WTC11 (cell line): ENCODE measurements around the gene AMIGO3. TPM values are rescaled to one million over a fixed set of nuclear protein-coding genes. Genes with fewer than 3 reads are reported as not detected.

Experiments
- ATAC-seq: fragments of 200-7000 bp; cut with Tn5 transposase; 2 replicates; pipeline ENCODE4 v1.10.0; 2021; ENCODE audit warnings: mild to moderate bottlenecking, moderate library complexity
- CTCF ChIA-PET: fragments of 300-600 bp; sonication (Branson Sonifier 250); formaldehyde crosslinking; loops from one replicate; lab custom pipeline; 2021; ENCODE audit warnings: antibody characterized with exemption; lab: Charles Lee
- POLR2A ChIA-PET: fragments of 350-600 bp; sonication (Branson Sonifier 250); formaldehyde crosslinking; loops from one replicate; lab custom pipeline; 2021; ENCODE audit warnings: antibody characterized with exemption; lab: Charles Lee
- DNase-seq: peaks from one replicate; pipeline ENCODE4 v3.0.0; 2021; ENCODE audit warnings: low spot score
- H3K27ac Mint-ChIP-seq: 2 replicates; pipeline ENCODE4 v1.8.0; 2021; ENCODE audit warnings: mixed read lengths
- H3K27me3 Mint-ChIP-seq: 2 replicates; pipeline ENCODE4 v1.8.0; 2021; ENCODE audit warnings: low read depth, mild to moderate bottlenecking, moderate library complexity, mixed read lengths
- H3K36me3 Mint-ChIP-seq: 2 replicates; pipeline ENCODE4 v1.8.0; 2021; ENCODE audit warnings: mixed read lengths
- H3K4me1 Mint-ChIP-seq: 2 replicates; pipeline ENCODE4 v1.8.0; 2022; ENCODE audit warnings: mixed read lengths
- H3K4me3 Mint-ChIP-seq: 2 replicates; pipeline ENCODE4 v1.8.0; 2021; ENCODE audit warnings: mild to moderate bottlenecking, moderate library complexity, mixed read lengths
- H3K9me3 Mint-ChIP-seq: 2 replicates; pipeline ENCODE4 v1.8.0; 2021; ENCODE audit warnings: mixed read lengths
- AFF4 ChIP-seq: sonication (generic); formaldehyde crosslinking; IDR thresholded peaks from 2 replicates; pipeline ENCODE4 v1.8.1; 2023; ENCODE audit warnings: mild to moderate bottlenecking, missing genetic modification reagents, borderline replicate concordance
- CTCF ChIP-seq: fragments of 200-600 bp; IDR thresholded peaks from 2 replicates; pipeline ENCODE4 v1.8.0; 2022; ENCODE audit warnings: antibody characterized with exemption
- E2F4 ChIP-seq: sonication (generic); formaldehyde crosslinking; IDR thresholded peaks from 2 replicates; pipeline ENCODE4 v1.8.1; 2022; ENCODE audit warnings: low read depth, mild to moderate bottlenecking, moderate library complexity, missing genetic modification reagents, borderline replicate concordance
- KAT7 ChIP-seq: sonication (generic); formaldehyde crosslinking; IDR thresholded peaks from 2 replicates; pipeline ENCODE4 v1.8.1; 2023; ENCODE audit warnings: missing genetic modification reagents, mild to moderate bottlenecking, borderline replicate concordance
- NFATC4 ChIP-seq: fragments of 250-450 bp; sonication (Bioruptor Pico); IDR thresholded peaks from 2 replicates; pipeline ENCODE4 v1.9.0; 2021; ENCODE audit warnings: mild to moderate bottlenecking
- NFE2L1 ChIP-seq: sonication (generic); formaldehyde crosslinking; IDR thresholded peaks from 2 replicates; pipeline ENCODE4 v1.8.1; 2023; ENCODE audit warnings: missing genetic modification reagents
- NR2C2 ChIP-seq: sonication (generic); formaldehyde crosslinking; IDR thresholded peaks from 2 replicates; pipeline ENCODE4 v1.8.0; 2022; ENCODE audit warnings: mild to moderate bottlenecking, missing genetic modification reagents
- SP1 ChIP-seq: sonication (generic); formaldehyde crosslinking; conservative IDR thresholded peaks from 2 replicates; pipeline ENCODE4 v1.8.1; 2022; ENCODE audit warnings: missing genetic modification reagents
- ZBTB21 ChIP-seq: sonication (generic); formaldehyde crosslinking; IDR thresholded peaks from 2 replicates; pipeline ENCODE4 v1.8.1; 2023; ENCODE audit warnings: mild to moderate bottlenecking, missing genetic modification reagents, borderline replicate concordance
- ZNF121 ChIP-seq: sonication (generic); formaldehyde crosslinking; IDR thresholded peaks from 2 replicates; pipeline ENCODE4 v1.8.0; 2023; ENCODE audit warnings: missing genetic modification reagents
- ZNF138 ChIP-seq: sonication (generic); formaldehyde crosslinking; conservative IDR thresholded peaks from 2 replicates; pipeline ENCODE4 v1.8.1; 2022; ENCODE audit warnings: mild to moderate bottlenecking, moderate library complexity, missing genetic modification reagents
- ZNF219 ChIP-seq: sonication (generic); formaldehyde crosslinking; IDR thresholded peaks from 2 replicates; pipeline ENCODE4 v1.8.0; 2023; ENCODE audit warnings: missing genetic modification reagents, mild to moderate bottlenecking, borderline replicate concordance
- ZNF232 ChIP-seq: sonication (generic); formaldehyde crosslinking; IDR thresholded peaks from 2 replicates; pipeline ENCODE4 v1.8.0; 2022; ENCODE audit warnings: mild to moderate bottlenecking, missing genetic modification reagents
- ZNF263 ChIP-seq: sonication (generic); formaldehyde crosslinking; IDR thresholded peaks from 2 replicates; pipeline ENCODE4 v1.8.1; 2022; ENCODE audit warnings: low read depth, mild to moderate bottlenecking, moderate library complexity, missing genetic modification reagents
- ZNF416 ChIP-seq: fragments of 250-450 bp; sonication (Bioruptor Pico); IDR thresholded peaks from 2 replicates; pipeline ENCODE4 v1.9.0; 2021; ENCODE audit warnings: mild to moderate bottlenecking, inconsistent platforms
- ZNF671 ChIP-seq: fragments of 250-450 bp; sonication (Bioruptor Pico); IDR thresholded peaks from 2 replicates; pipeline ENCODE4 v1.8.0; 2021; ENCODE audit warnings: mild to moderate bottlenecking
- total RNA-seq: library from RNA; stranded (reverse); gene quantifications from 3 replicates; pipeline ENCODE4 v1.2.3, GENCODE V29; 2021
- TF ChIP-seq, protein P1 (sequence below): sonication (generic); formaldehyde crosslinking; IDR thresholded peaks from 2 replicates; pipeline ENCODE4 v1.8.0; 2022; ENCODE audit warnings: mild to moderate bottlenecking, missing genetic modification reagents

The AMIGO3 gene
- total RNA-seq, 1 experiment from 2014 or later = 3.9 TPM

- Mint-ChIP-seq H3K36me3 (peaks cover 8% of the 10 kb centered on the region; the same call in 1 of the 2 replicates), H3K4me1 (peaks cover 29% of the 10 kb centered on the region), H3K27me3 (no peaks in the 10 kb centered on the region), H3K9me3 (no peaks in the 10 kb centered on the region)
- ATAC-seq (peak; percentile 45), DNase-seq (peak; percentile 84)
- CTCF ChIA-PET = interaction anchor here (0.6 to 5.4 kb wide), 41 partner anchors 8 to 1197 kb away, joined by 3 to 304 read pairs (median 5); partner anchors contain the start of genes BSN, DAG1 and RBM6
- 0 out of 2 replicates have a peak, but pooled peaks have one; percentile 38 for TF ChIP-seq SP1 (CRISPR knock-in tag)
- no peak for TF ChIP-seq ZNF416 (CRISPR knock-in tag)
- TF ChIP-seq CTCF = peak; percentile 89
- TF ChIP-seq, protein P1, sequence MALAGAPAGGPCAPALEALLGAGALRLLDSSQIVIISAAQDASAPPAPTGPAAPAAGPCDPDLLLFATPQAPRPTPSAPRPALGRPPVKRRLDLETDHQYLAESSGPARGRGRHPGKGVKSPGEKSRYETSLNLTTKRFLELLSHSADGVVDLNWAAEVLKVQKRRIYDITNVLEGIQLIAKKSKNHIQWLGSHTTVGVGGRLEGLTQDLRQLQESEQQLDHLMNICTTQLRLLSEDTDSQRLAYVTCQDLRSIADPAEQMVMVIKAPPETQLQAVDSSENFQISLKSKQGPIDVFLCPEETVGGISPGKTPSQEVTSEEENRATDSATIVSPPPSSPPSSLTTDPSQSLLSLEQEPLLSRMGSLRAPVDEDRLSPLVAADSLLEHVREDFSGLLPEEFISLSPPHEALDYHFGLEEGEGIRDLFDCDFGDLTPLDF (CRISPR knock-in tag) = 0 out of 2 replicates have a peak, but pooled peaks have one; percentile 46
- no peak for TF ChIP-seq NR2C2 (CRISPR knock-in tag)
- TF ChIP-seq KAT7 (CRISPR knock-in tag) = no peak
- no peak for TF ChIP-seq ZNF219 (CRISPR knock-in tag)
- TF ChIP-seq ZNF138 (CRISPR knock-in tag) = no peak
- TF ChIP-seq NFATC4 (CRISPR knock-in tag) = no peak
- no peak for TF ChIP-seq ZNF232 (CRISPR knock-in tag)
- TF ChIP-seq AFF4 = no peak
- TF ChIP-seq ZBTB21 (CRISPR knock-in tag) = no peak
- TF ChIP-seq ZNF121 = no peak
- TF ChIP-seq E2F4 (CRISPR knock-in tag) = no peak
- TF ChIP-seq, all 79 proteins: peak for 3
- Mint-ChIP-seq H3K4me3 (peak overlapping the region; percentile 31), H3K27ac (peak overlapping the region; percentile 72)
- POLR2A ChIA-PET = interaction anchor here (0.6 to 2.8 kb wide), 6 partner anchors 119 to 258 kb away, joined by 3 to 27 read pairs (median 4); partner anchors contain the start of gene MON1A
Observed at GRCh38 chr3:49671291-49672288, 47.9 kb downstream of the AMIGO3 start.

- Mint-ChIP-seq H3K9me3 (no peaks in the 10 kb centered on the region), H3K4me1 (peaks cover 31% of the 10 kb centered on the region), H3K4me3 (no peak overlapping the region)
- no peak for DNase-seq
- TF ChIP-seq ZBTB21 (CRISPR knock-in tag) (no peak), NFE2L1 (CRISPR knock-in tag) (no peak), ZNF416 (CRISPR knock-in tag) (no peak), ZNF671 (no peak), ZNF263 (no peak)
- TF ChIP-seq, all 79 proteins: peak for 0
- no peak for ATAC-seq
- Mint-ChIP-seq H3K27me3 (no peaks in the 10 kb centered on the region), H3K36me3 (peaks cover 5% of the 10 kb centered on the region; the same call in 1 of the 2 replicates), H3K27ac (peak overlapping the region; percentile 22; the same call in 1 of the 2 replicates)
- ChIA-PET POLR2A (interaction anchor here (0.7 to 2.8 kb wide), 3 partner anchors 131 to 148 kb away, joined by 4 to 27 read pairs (median 4); no protein-coding TSS in a partner anchor), CTCF (interaction anchor here (0.6 to 5.4 kb wide), 23 partner anchors 8 to 216 kb away, joined by 3 to 304 read pairs (median 10); partner anchors contain the start of genes BSN and DAG1)
Observed at GRCh38 chr3:49670940-49671290, 48.6 kb downstream of the AMIGO3 start.
